Activated CD4-positive, CD25-positive, alpha-beta regulatory T cell treated with anti-CD3 and anti-CD28 coated beads, Interleukin-2, amount 50 U/mL, for 72 hours (primary cell): ENCODE data around the gene CACNA1D.

Experiments used
- DNase-seq: peaks from one replicate; pipeline ENCODE4 v3.0.0; 2021

The CACNA1D gene

DNA sequence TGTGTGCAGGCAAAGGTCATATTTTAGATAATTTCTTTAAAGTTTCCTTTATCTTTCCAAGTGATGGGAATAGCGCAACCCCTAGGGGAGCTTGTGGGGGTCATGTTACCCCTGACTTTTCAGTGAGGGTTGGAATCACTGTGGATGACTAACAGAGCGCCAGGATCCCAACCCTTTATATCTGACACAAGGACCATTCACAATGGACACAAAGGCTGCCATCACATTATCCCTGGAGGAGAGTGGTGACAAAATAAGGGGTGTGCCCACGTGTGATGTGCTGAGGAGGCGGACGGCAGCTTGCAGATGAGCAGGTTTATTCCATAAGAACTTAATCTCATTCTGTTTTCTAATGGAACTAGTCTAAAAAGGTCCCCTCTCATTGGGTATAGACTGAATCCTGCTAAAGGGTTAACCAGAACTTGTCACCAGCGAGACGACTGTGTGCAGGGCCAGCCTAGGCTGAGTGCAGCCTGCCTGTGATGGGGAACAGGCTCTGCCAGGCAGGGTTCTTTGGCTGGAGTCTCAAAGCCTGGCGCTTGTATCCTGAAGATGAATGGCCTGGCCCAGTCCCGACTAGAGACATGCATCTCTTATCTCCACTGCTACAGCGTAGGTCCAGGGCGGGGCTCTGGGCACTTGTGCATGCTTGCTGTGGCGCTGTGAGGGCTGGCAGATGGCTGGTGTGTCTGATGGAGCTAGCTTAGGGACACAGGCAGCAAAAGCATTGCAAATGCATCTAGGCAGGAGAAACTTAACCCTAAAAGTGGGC is 301.6 kb downstream of the CACNA1D start:
- no peak for DNase-seq

DNA sequence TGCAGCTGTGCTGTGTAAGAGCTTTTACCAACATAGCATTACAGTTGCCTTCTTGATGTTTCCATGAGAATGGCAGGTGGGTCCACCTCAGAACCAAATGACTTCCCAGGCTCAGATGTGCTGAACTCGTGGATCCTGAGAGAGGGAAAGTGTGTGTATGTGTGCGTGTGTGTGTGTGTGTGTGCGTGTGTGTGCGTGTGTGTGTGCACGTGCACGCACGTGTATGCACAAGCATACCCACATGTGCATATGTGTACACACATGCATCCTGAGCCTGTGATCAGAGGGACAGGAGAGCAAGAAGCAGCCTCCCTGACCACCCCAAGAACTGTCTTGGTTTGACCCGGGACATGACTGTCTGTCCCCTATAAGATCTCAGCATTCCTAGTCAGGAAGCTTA is 303.7 kb downstream of the CACNA1D start:
- no peak for DNase-seq

DNA sequence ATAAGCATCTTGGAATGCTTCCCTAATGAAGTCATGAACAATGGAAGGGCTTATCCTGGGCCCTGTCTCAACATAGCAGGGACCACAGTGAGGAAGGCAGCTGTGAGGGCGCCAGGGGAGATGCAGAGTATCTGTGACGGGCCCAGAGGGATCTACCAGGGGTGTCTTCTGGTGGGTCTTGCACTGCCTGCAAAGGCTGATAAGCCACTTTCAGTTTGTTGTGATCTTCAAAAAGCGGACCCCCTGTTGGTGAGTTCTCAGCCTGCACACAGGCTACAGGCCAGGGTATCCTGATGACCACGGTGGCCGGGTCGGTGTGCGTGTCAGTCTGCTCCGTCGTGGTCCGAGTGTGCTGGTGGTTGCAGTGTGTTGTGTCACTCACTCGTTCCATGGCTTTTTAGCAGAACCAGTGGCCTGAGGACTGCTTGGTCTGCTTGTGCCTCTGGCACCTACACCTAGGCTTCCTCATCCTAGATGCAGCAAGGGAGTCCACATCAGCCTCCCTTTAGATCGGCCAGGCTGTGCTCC is 305.0 kb downstream of the CACNA1D start:
- DNase-seq = no peak

DNA sequence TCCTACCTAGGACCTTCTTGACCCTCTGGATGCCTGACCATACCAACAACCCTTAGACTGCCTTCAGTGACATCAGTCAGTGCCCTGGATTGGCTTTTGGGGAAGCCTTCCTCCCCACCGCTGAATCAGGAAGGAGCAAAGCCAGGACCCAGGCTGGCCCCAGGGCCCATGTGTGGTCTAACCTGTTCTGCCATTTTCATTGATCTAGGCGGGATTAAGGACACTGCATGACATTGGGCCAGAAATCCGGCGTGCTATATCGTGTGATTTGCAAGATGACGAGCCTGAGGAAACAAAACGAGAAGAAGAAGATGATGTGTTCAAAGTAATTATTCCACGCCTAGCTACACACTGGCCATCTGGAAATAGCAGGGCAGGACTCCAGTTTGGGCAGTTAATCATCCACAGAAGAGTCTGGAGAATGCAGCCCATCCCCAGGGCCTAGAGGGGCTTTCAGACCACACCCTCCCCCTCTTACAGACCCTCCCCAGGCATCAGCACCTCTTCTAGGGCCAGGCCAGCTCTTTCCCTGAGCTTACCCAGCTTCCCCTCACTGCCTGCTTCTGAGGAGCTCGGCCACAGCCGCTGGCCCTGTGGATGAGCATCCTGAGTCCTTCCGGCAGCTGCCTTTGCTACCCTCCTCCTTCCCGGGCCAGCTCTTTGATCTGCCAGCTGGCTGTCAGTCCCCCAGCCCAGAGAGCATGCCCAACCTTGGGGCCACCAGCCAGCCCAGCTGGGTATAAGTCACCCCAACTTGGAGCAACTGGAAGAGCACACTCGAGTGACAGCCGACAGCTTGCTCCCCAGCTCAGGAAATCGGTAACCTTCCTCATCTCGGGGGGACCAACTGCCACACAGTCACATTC is 305.9 kb downstream of the CACNA1D start:
- no peak for DNase-seq

DNA sequence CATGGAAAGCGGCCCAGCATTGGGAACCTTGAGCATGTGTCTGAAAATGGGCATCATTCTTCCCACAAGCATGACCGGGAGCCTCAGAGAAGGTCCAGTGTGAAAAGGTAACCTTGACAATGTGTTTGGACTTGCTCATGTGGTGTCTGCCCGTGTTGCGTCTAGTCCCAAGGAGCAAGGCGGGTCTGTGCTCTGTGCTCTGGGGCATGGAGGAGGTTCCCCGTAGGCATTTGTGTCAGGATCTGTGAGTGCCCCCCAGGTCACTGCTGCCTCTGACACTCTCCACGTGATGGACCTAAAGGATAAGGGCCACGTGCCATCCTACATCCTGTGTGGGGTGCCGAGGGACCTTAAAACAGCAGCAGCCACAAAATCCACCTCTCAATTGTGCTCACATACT is 306.9 kb downstream of the CACNA1D start:
- no peak for DNase-seq

DNA sequence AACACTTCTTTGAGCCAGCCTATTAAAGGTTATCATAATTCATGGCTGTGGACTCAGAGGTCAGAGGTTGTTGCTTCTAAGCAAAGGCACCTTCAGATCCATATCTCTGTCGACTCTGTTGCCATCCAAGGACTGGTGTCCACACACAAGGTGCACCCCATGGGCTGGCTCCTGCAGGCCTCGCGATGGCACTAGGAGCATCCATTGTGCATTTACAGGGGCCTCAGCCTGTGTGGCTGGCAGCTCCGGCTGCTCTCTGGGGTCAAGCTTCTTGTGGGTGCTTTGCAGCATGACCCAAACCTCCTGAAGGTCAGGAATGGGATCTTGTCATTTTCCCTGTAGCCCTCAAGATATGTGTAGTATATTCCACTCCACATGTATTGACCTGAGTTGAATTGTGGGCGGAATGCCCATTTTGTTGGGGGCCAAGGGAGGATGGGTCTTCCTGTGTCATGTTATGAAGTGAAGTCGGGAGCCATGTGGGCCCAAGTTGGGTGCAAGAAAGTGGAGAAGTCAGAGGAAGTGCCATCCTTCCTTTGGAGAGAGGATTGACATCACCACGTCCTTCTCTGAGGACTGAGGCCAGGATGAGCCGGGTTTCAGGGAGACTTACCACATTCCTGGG is 308.0 kb downstream of the CACNA1D start:
- DNase-seq = no peak

DNA sequence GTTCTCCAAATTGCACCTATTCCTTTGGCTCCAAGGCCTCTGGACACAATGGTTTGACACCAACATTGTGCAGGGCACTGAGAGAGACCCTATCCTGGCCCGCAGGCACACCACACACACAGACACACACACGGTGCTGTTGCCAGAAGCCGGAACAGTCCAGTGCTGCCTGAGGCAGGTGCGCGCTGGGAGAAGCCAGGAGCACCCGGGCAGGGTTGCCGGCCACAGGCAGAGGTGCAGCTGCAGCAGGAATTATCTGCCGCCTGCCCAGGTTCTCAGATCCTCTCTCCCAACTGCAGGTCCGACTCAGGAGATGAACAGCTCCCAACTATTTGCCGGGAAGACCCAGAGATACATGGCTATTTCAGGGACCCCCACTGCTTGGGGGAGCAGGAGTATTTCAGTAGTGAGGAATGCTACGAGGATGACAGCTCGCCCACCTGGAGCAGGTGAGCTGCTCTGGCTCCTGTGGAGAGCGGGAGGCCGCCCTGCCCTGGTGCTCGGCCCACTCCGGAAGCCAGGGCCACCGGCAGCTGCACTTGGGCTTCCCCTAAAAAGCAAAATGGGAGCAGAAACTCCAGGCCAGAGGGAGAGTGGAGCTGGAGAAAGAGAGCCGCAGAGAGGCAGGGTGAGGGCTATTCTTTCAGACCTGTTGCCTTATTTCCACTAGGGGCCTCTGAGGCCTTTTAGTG is 308.9 kb downstream of the CACNA1D start:
- no peak for DNase-seq

DNA sequence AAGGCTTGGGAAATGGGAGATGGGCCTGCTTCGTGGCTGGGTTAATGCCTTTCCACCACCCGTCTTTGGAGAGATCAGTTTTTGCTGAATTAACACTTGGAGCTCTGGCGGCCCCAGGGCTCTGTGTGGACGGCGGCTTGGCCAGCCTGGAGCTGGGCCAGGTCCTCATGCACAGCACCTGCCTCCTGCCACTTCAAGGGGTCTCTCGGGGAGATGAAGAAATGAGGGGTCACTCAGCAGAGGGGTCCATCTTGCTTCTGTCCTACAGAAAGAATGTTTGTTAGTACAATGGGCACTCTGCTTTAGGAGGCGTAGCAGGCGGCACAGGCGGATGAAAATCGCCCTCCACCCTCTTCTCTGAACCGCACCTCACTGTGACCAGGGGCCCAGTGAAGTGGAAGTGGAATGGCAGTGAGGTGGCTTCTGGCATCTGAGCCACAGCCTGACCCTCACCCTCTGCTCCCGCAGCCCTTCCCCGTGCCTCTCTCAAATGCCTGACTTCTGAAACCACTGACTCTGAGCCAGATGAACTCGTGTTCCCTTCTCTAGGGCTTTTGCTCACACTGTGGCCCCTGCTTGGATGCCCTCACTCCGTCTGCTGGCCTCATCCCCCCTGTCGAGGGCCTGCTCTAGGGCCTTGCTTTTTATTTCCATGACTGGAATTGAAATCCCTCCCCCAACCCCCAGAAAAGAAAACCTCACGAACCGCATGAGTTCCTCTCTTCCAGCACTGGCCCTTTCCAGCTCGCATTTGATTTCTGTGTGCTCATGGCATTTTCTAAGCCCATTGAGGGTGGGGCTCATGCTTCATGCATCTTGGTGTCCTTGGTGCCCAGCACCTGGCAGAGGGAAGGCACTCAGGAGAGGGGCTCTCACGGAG is 309.6 kb downstream of the CACNA1D start:
- DNase-seq = no peak

DNA sequence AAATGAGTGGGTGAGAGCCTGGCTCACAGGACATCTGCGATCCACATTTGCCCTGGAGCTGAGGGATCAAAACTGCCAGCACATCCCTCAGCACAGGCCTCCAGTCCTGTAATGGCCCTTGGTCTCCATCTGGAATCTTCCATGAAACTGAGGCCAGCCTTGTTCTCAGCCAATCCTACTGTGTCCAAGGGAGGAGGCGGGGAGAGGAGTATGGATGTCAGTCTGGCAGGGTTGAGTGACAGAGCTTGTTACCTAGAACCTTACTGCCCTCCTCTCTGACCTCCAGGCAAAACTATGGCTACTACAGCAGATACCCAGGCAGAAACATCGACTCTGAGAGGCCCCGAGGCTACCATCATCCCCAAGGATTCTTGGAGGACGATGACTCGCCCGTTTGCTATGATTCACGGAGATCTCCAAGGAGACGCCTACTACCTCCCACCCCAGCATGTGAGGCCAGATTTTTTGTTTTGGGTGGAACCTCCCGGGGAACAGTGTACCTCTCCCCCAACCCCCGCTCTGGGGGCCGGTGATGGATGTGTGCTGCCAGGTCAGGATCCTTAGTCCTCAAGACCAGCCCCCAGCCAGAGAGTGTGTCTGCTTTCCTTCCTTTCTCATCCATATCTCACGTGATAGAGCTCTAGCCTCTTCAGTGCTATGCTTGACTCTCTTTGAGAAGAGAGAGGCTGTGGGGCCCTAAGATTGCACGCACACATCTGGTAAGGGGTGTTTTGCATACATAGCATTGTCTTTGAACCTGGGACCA is 310.5 kb downstream of the CACNA1D start:
- no peak for DNase-seq

DNA sequence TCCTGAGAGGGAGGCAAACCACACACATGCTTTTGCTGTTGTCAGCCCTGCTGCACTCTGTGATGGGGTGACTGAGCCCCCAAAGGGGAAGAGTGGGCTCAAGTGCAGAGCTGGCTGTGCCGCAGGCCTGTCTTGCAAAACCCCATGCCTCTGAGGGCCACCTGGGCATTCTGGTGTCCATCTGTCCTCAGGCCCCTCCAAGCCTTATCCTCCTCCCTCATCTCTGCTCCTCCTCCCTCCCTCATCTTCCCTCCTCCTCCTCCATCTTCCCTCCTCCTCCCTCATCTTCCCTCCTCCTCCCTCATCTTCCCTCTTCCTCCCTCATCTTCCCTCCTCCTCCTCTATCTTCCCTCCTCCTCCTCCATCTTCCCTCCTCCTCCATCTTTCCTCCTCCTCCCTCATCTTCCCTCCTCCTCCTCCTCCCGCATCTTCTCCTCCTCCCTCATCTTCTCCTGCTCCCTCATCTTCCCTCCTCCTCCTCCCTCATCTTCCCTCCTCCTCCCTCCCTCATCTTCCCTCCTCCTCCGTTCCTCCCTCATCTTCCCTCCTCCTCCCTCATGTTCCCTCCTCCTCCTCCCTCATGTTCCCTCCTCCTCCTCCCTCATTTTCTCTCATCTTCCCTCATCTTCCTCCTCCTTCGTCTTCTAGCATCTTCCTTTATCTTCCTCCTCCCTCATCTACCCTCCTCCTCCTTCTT is 311.2 kb downstream of the CACNA1D start:
- no peak for DNase-seq

DNA sequence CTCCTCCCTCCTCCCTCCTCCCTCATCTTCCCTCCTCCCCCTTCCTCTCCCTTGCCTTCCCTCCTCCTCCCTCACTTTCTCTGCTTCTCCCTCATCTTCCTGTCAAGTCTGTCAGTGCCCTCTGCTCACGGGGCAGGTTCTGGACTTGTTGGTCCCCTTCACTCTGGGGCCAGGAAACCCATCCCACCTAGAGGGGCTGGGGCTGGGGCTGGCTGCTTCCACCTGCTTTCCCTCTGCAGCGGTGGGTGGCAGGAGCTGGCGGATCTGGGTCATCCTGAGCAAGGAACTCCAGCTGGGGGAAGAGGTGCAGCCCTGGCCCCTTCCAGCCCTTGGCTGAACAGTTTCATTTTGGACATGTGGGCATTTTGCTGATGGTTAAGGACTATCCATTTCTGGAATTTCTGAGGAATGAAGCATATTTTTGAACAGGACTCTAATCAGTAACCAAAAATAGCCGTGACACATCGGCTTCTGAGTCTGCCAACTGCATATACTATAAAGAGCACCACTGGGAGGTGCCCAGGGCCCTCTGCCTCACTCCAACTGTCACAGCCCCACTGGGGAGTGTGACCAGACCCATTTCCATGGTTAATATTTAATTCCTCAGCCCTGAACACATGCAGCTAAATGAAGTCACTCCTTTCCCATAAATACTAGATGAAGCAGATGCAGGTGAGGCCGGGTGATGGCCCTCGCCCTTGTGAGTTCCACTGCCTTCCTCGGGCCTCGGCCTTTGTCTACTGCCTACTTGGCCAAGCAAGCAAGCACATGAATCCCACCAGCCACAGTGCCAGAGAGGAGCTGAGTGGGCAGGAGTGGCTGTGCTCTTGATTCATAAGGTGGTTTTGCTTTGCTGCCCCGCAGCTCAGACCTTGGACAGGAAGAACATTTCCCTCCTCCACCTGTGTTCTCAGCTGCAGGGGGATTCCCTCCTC is 312.0 kb downstream of the CACNA1D start:
- DNase-seq = no peak

DNA sequence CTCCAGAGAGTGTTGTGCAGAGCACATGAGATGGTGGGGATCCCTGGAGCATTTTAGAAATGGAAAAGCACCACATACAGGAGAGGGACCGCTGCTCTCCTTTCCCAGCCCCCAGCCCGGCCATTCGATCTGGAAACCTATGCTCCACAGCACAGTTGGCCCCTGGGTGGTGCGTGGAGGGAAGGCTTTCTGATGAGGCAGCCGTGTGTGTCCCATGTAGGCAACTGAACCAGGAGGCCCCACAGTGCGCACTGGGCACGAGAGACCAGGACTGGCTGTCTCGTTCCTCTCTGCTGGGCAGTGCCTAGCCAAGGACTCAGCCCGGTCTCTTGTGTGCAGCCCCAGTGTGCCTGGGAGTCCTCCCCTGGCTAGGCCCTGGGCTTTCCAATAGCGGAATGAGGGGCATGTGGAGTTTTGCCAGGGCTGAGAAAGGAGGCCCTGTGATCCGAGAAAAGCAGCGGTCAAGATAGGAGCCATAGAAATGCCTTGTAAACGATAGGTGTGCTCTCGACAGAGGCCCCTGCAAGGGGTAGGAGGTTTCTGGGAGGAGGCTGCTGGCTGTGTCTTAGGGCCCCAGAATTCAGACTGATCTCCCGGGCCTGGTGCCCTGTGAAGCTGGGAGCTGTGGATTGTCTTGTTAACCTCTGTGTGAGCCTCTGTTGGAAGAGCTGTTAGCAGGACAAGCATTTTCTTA is 312.9 kb downstream of the CACNA1D start:
- DNase-seq = no peak

DNA sequence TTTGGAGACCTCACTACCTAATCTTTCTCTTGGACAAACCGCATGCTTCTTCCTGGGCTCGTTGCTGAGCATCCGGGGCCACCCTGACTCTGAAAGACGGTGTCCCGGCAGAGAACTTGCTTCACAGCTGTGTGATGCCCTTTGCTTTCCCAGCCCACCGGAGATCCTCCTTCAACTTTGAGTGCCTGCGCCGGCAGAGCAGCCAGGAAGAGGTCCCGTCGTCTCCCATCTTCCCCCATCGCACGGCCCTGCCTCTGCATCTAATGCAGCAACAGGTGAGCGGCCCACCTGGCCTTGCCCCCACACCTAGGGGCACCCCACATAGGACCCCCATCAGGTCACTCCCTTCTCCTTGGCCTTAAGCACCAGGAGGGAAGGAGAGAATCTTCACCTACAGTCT is 314.1 kb downstream of the CACNA1D start:
- DNase-seq = no peak

DNA sequence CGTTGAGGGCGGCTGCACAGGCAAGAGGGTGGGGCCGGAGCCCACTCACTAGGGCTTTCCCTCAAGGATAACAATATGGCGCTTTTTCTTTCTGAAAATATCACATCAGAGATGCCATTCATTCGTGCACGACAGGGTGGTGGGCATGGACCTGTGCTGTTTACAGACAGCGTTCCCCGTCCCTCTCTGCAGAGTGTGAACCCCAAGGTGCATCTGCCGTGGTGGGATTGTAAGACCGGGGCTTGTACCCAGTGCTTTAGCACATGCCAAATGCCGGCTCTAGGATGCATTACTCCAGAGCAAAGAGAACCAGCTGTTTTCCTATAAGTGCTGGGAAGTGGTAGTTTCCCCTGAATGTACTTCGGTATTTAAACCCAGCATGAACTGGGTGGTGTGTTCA is 314.9 kb downstream of the CACNA1D start:
- DNase-seq = no peak

DNA sequence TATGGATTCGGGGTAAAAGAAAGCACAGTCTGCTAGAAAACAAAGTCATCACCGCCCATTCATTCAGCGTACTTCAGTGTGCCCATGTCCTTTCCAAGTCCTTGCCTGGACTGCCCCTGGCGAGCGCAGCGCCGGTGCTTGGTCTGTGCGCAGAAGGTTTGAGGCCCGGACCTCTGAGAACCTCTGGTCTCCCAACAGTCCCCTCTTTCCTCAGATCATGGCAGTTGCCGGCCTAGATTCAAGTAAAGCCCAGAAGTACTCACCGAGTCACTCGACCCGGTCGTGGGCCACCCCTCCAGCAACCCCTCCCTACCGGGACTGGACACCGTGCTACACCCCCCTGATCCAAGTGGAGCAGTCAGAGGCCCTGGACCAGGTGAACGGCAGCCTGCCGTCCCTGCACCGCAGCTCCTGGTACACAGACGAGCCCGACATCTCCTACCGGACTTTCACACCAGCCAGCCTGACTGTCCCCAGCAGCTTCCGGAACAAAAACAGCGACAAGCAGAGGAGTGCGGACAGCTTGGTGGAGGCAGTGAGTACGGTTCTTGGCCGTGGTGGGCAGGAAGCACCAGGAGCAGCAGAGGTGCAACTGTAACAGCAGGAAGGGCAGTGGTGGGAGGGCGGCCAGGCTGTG is 315.5 kb downstream of the CACNA1D start:
- DNase-seq = no peak

DNA sequence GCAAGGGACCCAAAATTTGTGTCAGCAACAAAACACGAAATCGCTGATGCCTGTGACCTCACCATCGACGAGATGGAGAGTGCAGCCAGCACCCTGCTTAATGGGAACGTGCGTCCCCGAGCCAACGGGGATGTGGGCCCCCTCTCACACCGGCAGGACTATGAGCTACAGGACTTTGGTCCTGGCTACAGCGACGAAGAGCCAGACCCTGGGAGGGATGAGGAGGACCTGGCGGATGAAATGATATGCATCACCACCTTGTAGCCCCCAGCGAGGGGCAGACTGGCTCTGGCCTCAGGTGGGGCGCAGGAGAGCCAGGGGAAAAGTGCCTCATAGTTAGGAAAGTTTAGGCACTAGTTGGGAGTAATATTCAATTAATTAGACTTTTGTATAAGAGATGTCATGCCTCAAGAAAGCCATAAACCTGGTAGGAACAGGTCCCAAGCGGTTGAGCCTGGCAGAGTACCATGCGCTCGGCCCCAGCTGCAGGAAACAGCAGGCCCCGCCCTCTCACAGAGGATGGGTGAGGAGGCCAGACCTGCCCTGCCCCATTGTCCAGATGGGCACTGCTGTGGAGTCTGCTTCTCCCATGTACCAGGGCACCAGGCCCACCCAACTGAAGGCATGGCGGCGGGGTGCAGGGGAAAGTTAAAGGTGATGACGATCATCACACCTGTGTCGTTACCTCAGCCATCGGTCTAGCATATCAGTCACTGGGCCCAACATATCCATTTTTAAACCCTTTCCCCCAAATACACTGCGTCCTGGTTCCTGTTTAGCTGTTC is 316.9 kb downstream of the CACNA1D start:
- DNase-seq = no peak

DNA sequence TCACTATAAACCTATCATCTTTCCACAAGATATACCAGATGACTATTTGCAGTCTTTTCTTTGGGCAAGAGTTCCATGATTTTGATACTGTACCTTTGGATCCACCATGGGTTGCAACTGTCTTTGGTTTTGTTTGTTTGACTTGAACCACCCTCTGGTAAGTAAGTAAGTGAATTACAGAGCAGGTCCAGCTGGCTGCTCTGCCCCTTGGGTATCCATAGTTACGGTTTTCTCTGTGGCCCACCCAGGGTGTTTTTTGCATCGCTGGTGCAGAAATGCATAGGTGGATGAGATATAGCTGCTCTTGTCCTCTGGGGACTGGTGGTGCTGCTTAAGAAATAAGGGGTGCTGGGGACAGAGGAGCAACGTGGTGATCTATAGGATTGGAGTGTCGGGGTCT is 318.0 kb downstream of the CACNA1D start:
- DNase-seq = no peak
